ENCODE data around the gene MRPS22. TPM values are rescaled to one million over a fixed set of nuclear protein-coding genes. Genes with fewer than 3 reads are reported as not detected.

MRPS22 gene
- total and polyA plus RNA-seq, 2 of the 13 experiments (the other 11 are each of a cell fraction or from before 2014, with no cell fraction given) = 52.7 to 113 TPM

GRCh38 chr3:139329364-139329850, 14.4 kb upstream of the MRPS22 start (continued):
- peak; percentile 46 for TF ChIP-seq PATZ1 (CRISPR knock-in tag; IDR thresholded peaks at IDR 0.05)
- TF ChIP-seq JDP2 (CRISPR knock-in tag; IDR thresholded peaks at IDR 0.05; ENCODE audit: borderline replicate concordance) = no peak
- TF ChIP-seq GABPB1 (CRISPR knock-in tag; IDR thresholded peaks at IDR 0.05) = peak; percentile 79
- peak; percentile 39; the same call in 1 of the 2 replicates for TF ChIP-seq NFKB2 (CRISPR knock-in tag; IDR thresholded peaks at IDR 0.05; ENCODE audit: borderline replicate concordance)
- no peak for TF ChIP-seq PHF5A (CRISPR knock-in tag; IDR thresholded peaks at IDR 0.05; ENCODE audit: low read depth, unreplicated experiment)
- no peak for TF ChIP-seq ZNF788 (CRISPR knock-in tag; IDR thresholded peaks at IDR 0.05; ENCODE audit: borderline replicate concordance)
- TF ChIP-seq ESRRA (CRISPR knock-in tag; IDR thresholded peaks at IDR 0.05; ENCODE audit: low read depth) = peak; percentile 41; the same call in 1 of the 2 replicates
- TF ChIP-seq NONO (IDR thresholded peaks at IDR 0.05) = no peak
- TF ChIP-seq NONO (CRISPR knock-in tag; conservative IDR thresholded peaks at IDR 0.05) = 0 out of 2 replicates have a peak, but pooled peaks have one; percentile 24
- no peak for TF ChIP-seq CCAR2 (optimal IDR thresholded peaks at IDR 0.05; ENCODE audit: low read depth, low read length)
- no peak for TF ChIP-seq AKAP8 (CRISPR knock-in tag; IDR thresholded peaks at IDR 0.05)
- no peak for TF ChIP-seq ZFP36L2 (CRISPR knock-in tag; IDR thresholded peaks at IDR 0.05)
- peak; percentile 40; the same call in 1 of the 2 replicates for TF ChIP-seq RXRB (CRISPR knock-in tag; IDR thresholded peaks at IDR 0.05; ENCODE audit: borderline replicate concordance)
- no peak for TF ChIP-seq ZNF24 (IDR thresholded peaks at IDR 0.05)
- no peak for TF ChIP-seq SRSF1 (optimal IDR thresholded peaks at IDR 0.05; ENCODE audit: low read depth, low read length)
- TF ChIP-seq KLF16 (CRISPR knock-in tag; IDR thresholded peaks at IDR 0.05) = peak in 1 of 2 experiments; percentile 70; a peak in 1 of 4 replicates
- no peak for TF ChIP-seq ZNF891 (CRISPR knock-in tag; IDR thresholded peaks at IDR 0.05)
- TF ChIP-seq TGIF2 (CRISPR knock-in tag; IDR thresholded peaks at IDR 0.05) = no peak
- TF ChIP-seq SP1 (IDR thresholded peaks at IDR 0.05) = no peak
- peak; percentile 70; the same call in 1 of the 2 replicates for TF ChIP-seq SP1 (CRISPR knock-in tag; IDR thresholded peaks at IDR 0.05)
- no peak for TF ChIP-seq THAP8 (CRISPR knock-in tag; IDR thresholded peaks at IDR 0.05; ENCODE audit: borderline replicate concordance)
- TF ChIP-seq EZH2 (conservative IDR thresholded peaks at IDR 0.05; ENCODE audit: low read depth, low read length) = no peak
- TF ChIP-seq SMC3 (IDR thresholded peaks at IDR 0.05; ENCODE audit: low read length) = peak; percentile 51; the same call in 1 of the 2 replicates
- no peak for TF ChIP-seq FOXM1 (CRISPR knock-in tag; IDR thresholded peaks at IDR 0.05)
- TF ChIP-seq YEATS2 (CRISPR knock-in tag; IDR thresholded peaks at IDR 0.05; ENCODE audit: borderline replicate concordance) = no peak; the same call in 1 of the 2 replicates
- peak; percentile 72; the same call in 1 of the 2 replicates for TF ChIP-seq MAX (IDR thresholded peaks at IDR 0.05)
- TF ChIP-seq ZNF605 (CRISPR knock-in tag; IDR thresholded peaks at IDR 0.05) = no peak; the same call in 1 of the 2 replicates
- TF ChIP-seq ZNF574 (CRISPR knock-in tag; IDR thresholded peaks at IDR 0.05) = peak; percentile 90

All from HepG2 (cell line).